SW 1271 (cell line): ENCODE data around the gene MOCS1.

ENCODE experiments used
- DNase-seq, 2 experiments: peaks; one replicate each; lab custom pipeline; 2025; lab: John Stamatoyannopoulos, UW

Gene MOCS1

DNA sequence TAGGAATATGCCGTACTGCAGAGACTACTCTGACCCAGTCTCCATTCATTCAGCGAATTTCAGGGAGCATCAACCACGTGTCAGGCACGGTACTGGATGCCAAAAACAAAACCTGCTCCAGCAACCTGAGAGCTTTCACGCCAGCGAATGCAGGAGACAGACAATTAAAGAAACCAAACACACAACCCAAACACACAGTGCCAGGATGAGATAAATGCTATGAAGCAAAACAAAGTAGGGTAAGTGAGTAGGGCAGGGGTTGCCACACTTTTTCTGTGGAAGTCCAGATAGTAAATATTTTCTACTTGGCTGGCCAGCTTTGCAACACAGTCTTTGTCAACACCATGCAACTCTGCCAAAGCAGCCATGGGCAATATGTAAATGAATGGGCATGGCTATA, 10.0 kb downstream of the MOCS1 start:
- DNase-seq = no peak

DNA sequence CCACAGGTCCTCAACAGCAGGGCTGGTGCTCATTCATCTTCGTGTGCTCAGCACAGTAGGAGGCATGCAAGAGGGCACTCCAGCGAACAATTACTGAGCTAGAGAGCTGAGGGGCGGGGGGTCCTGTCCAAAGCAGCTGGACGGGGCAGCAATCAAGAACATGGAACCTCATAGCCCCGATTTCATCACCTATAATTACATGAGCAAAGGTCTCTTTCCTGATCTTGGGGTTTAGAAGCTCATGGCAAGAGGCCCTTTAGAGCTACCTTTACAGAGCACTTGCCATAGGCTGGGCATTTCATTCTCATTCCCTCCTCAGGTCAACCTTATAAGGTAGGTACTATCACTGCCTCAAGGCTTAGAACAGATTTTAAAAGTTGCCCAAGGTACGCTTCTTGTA, 10.4 kb downstream of the MOCS1 start:
- no peak for DNase-seq

DNA sequence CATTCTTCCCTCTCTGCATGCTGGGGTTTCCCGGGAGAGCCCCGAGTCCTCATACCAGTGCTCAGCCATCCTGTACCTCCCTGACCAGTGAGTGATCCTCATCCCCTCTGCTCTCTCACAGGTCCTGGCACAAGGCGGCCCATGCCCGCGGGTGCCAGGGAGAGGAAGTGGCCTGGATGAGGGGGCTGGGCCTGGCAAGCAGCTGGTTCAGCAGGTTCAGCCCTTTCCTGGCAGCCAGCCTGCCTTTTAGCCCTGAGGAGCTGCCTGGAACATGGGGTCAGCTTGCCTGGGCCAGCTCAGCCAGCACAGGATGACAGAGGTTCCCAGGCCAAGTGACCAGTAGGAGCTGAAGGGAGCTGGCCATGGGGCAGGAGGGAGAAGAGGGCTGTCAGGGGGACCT, 10.9 kb downstream of the MOCS1 start:
- DNase-seq = no peak

DNA sequence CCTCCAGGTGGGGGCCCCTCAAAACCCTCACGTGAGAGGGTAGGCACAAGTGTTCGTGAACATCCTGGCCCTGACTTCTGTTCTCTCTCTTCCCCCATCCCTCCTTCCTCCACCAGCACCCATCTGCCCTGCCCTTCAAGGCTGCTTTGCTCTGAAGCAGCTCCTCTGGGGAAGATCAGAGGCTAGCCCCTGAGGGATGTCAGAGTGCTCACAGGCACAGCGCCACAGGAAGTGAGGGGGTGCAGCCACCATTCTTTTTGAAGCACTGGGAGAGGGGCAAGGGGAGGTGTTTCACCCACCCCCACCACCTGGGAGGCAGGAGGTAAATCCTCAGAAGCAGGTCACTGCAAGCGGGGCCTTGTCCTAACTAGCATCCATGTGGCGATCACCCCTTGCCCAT, 11.4 kb downstream of the MOCS1 start:
- no peak for DNase-seq

DNA sequence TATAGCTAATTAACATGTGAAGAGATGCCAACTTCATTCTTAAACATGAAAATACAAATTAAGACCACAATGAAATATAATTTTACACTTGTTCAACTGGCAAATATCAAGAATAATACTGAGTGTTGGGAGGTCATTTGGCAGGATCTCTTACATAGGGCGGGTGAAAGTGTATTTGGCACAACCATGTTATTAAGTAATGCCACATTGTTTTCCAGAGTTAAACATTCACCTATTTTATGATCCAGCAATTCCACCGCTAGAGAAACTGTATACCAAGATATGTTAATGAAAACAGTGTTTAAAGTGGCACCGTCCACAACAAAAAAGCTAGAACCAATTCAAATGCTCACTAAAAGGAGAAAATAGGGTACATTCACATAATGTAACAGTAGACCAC, 14.1 kb downstream of the MOCS1 start:
- no peak for DNase-seq

DNA sequence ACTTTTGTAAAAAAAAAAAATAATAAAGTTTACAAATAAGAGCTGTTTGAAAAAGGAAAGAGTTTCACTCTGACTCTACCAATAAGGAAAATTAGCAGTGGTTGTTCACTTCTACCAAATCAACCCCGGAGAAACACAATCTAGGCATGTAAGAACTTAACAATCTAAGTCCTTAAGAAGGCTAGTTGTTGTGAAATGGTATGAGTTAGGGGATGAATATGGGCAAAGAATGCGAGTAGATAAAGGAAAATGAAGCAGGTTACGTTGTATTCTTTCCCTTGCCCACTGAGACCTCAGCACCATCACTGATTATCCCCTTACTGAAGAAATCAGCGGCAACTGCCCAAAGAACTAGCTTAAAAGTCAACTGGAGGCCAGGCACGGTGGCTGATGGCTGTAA, 15.4 kb downstream of the MOCS1 start:
- DNase-seq = no peak

DNA sequence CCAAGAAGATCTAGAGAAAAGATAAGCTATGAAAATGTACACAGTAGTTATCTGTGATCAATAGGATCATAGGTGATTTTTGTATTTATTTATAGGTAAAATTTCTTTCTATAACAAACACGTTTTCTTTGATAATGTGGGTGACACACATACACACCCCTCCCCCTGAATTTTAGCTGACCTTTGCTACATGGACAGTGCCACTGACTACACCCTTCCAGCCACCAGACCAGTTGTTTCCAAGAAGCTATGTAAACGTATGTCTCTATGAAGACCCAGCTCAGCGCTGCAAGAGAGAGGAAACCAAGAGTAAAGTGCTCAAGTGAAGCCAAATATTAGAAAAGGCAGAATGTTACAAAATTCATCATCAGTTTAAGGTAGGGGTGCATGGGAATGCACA, 16.3 kb downstream of the MOCS1 start:
- no peak for DNase-seq

DNA sequence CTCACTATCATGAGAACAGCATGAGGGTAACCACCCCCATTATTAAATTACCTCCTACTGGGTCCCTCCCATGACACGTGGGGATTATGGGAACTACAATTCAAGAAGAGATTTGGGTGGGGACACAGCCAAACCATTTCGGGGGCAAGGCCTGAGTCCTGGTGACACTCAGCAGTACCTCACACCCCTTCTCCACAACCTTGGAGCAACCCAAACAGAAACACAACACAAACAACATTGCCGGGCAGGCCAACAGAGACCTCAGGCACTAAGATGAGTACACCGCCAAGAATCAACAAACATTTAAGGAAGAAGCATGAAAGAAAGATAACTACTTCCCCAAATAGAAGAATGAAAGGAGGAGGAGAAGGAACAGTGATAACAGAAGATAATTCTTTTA, 16.9 kb downstream of the MOCS1 start:
- no peak for DNase-seq

DNA sequence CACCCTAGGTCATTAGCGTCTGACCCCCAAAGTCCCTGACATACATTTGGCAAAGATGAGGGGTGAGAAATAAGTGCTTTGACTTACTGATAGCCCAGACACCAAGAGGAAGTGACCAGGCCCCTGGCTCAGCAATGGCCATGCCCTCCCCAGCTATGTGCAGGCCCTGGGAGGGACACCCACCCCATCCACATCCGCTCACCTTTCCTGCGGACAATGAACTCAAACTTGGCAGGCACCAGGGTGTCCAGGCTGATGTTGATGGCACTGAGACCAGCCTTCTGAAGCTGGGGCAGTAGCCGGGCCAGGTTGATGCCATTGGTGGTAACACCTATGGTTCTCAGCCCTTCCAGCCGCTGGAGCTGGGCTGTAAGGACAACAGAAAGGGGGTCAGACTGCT, 18.4 kb downstream of the MOCS1 start:
- no peak for DNase-seq

DNA sequence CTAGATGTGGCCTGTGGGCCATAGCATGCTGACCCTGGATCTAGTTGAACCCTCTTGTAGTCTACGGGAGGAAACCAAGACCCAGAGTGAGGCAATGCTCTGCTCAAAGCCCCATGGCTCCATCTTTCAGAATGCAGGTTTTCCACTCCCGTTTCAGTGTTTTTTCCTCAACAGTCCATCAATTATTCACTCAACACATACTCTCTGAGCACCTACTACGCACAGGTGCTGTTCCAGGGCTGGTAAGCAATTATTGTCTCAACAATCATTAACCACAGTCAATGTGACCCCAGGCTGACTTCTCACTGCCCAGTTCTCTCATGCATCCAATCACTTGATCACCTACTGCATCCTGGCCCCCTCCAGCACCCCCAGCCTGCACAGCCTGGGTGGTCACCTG, 20.0 kb downstream of the MOCS1 start:
- no peak for DNase-seq

DNA sequence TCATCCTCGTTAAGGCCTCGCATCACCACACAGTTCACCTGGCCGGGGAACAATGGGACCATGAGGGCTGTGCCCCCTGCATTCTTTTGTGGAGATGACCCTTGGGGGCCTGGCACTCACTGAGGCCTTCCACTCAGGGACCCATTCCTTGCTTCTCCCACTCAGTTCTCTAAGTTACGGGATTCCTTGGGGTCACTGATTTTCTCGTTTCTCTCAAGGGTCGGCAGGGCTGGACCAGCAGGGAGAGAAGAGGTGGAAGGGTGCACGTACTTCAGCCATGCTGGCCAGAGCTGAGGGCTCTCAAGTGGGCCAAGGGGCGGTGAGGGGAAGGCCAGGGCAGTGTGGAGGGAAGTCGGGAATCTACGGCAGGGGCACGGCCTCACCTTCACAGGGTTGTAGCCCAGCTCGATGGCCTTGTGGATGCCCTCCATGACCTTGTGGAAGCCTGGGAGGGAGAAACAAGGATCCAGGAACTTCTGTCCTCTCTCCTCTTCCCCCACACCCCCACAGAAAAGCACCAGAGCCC, 20.8 kb downstream of the MOCS1 start:
- DNase-seq = no peak

DNA sequence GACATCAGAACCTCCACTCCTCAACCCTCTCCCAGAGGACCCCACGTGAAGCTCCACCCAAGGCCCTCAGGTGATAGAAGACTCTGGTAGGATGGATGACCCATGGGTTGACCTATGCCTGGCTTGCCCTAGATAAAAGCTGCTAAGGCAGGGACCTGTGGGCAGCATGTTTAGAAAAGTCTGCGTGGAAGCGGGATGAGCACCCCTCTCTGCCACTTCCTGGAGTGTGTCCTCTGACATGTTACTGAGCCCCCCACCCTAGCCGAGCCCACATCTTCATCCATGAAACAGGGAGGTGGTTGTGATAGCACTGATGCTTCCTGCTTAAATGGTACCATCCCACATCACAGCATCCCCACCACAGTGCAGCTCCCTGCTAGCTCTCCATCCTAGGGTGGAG, 21.8 kb downstream of the MOCS1 start:
- DNase-seq = no peak

DNA sequence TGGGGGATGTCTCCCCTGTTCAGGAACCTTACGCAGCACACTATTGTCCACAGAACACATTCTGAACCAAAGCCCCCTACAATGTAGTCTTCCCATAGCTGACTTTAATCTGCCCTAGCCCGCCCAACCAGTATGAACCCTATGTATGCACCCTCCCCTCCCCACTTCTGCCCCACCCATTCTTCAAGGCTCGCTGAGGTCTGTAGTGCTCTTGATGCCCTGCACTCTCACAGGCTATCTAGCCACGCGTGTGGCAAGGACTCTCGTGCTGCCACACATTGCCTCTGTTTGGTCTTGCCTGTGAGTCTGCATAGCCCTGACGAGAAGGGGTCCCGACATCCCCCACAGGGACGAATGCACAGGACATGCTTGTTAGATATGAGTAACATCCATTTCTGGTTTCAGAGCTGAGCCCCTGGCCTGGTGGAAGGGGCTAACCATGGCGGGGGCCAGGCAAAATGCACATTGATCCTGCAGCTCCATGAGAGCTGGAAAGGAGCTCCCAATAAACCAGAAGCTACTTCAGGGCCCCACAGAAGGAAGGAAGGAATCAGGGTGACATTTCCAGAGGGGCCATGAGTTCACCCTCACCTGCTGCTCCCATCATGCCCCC, 22.6 kb downstream of the MOCS1 start:
- no peak for DNase-seq

DNA sequence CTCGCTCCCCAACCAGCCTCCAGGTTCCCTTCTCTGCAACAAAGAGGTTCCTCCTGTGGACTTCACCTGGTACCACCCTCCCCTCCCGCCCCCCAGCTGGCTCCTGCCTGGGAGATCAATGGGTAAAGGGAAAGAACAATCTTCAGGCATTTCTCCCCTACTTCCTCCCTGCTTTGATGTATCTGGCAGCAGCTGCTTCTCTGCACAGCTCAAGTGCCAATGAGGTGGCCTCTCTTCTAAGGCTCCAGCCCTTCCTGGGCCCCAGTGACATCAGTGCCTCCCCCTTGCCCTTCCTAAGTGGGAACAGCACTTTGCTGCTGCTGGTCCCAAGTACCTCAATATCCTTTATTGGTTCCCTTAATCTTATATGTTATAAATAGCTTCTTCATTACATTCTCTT, 23.5 kb downstream of the MOCS1 start:
- DNase-seq = no peak

DNA sequence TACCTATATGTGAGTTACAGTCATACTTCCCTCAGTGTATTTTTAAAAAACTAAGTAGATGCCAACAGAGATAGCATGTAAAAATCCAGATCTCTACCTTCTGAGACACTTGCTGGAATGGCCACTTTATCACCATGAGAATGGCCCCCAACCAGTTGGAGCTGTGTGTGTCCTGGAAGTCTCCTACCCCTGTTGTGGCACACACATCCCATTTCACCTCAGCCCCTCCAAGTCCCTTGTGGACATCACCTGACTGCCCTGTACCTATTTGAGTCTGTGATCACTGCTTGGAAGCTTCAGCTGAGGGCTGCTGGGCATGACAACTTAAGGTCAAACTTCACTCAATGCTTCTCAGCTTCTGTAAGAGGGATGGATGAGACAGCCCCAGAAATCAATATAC, 24.1 kb downstream of the MOCS1 start:
- no peak for DNase-seq

DNA sequence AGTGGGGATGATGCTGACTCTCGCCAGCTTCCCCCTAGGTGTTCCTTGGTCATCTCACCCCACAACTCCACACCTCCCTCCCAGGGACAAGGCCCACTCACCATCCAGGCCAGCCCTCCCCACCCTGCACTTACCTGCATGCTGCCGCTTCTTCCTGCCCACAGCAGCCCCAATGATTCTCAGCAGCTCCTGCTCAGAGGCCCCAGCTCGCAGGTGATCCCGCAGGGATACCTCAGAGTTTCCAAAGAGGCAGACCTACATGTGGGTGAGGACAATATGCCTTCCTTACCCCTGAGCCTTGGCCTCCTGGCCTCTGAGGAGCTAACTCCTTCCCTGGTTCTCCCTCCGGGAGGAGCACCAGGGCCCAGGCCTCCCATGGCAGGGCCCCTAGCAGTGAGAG, 24.6 kb downstream of the MOCS1 start:
- no peak for DNase-seq

DNA sequence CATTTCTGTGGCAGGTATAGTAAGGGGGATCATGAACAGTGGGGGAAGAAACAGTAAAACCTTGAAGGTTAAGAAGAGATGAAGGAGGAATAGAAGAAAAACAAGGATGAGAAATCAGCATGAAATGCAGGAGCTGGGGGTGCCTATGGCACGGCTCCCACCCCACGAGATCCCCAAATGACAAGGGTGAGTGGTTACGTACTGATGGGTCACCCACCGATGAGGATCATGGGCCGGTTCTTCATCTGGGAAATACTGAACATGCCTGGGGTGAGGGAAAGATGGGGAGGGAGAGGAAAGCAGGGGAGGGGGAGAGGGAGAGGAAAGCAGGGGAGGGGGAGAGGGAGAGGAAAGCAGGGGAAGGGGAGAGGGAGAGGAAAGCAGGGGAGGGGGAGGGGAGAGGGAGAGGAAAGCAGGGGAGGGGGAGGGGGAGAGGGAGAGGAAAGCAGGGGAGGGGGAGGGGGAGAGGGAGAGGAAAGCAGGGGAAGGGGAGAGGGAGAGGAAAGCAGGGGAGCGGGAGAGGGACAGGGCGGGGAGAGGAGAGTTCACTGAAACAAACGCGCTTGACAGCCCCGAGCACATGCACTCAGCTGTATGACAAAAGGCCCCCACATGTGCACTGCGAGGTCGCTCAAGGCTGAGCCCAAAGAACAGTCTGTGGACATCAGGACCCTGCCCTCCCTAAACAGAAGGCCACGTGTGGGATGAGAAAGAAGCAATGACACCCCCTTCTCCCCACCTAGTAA, 25.3 kb downstream of the MOCS1 start:
- DNase-seq = no peak

DNA sequence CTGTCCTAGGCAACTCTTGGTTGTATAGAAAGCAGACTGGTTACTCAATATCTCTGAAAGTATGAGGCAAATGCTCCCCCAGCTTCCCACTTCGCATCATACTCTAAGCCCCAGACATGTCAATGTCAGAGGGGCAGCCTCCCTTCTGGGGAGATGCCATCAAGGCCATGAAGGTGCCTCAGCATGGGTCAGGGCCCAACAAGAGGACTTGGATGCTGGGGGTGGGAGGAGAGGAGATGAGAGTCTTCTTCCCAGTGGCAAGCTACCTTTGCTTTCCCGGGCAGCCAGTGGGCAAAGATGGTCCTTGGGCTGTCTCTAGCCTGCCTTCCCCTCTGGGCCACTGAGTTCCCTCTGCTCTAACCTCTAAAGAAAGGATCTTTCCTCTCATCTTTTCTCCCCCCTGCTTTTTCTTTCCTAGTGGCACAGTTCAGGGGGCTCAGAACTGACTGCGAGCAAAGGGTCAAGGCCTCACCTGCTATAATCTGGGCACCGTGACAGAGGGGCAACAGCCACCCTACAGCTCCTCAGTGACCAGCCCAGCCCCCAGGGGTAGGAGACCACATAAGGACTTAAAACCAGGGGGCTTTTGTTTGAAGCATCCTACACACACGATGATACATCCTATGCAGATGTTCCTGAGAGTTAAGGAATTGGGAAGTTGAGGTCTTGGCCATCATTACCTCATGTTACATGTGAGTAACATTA, 26.2 kb downstream of the MOCS1 start:
- DNase-seq = no peak

DNA sequence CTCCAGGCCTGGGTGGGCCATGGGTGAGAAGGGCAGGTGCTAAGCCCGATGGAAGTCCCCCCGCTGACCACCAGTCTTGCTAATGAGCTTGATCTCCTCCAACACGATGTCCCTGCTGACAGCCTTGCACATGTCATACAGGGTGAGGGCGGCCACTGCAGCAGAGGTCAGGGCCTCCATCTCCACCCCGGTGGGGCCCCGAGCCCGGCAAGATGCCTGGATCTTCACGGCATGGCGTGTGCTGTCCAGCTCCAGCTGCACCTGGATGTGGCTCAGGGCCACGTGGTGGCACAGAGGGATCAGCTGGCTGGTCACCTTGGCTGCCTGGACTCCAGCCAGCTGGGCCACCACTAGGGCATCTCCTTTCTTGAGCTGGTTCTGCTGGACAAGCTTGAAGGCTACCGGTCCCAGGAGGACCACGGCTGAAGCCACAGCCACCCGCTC, 27.9 kb downstream of the MOCS1 start:
- DNase-seq = no peak

DNA sequence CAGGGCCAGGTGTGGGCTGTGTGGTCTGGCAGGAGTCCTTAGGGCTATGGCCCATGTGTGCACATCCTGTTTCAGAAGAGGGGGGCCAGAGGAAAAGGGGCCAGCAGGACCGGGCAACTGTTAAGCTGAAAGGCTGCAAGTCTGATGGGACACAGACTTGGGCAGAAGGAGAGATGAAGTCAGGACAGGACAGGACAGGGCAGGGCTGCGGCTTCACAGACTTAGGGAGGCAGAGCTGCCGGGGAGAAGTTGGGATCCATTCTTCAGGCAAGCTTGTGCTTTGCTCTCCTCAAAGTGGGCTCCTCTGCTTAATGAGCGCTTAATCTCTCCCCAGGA, 28.7 kb downstream of the MOCS1 start:
- no peak for DNase-seq

DNA sequence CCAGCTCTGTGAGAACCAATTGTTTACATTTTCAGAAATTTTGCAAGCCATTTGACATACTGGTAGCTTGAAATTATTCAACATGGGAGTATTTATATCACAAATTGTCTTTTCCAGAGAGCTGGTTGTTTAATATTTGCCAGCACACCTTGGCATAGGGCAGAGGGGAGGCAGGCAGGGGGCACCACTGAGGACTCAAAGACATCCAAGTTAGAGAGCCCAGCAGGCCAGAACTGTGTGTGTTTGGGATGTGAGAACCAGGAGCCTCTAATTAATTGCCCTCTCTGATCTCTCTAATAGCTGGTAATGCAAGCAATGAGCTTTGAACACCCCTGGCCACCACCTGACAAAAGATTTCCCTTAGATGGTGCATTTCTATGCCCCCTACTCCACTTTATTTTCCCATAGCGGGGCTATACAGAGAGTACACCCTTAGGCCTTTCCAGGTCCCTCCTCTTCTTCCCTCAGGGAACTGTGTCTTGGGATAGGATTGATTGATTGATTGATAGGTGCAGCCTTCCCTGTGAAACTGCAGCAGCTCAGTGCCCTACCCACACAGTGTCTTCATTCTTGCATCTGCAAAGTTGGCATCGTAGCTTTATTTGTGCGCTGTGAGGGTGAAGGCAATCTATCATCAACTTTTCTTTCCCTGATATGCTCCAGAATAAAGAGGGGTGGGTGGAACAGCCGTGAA, 29.2 kb downstream of the MOCS1 start:
- no peak for DNase-seq

DNA sequence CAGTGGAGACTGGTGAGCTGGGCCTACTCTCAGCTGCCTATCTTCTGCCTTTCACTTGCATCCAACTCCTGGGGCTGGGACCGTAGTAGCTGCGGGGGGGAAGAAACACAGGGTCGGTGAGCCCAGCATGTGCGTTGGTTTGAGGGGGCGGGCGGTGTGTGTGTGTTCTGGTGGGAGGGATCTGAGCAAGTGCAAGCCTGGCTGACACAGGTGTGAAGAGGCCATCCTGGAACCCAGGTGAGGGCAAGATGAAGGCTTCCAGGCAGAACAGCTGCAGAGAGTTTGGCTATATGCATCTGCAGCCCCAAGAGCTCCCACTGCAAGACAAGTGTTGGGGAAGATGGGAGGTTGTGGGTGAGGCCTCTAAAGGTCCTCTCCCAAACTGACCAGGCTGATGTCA, 30.6 kb downstream of the MOCS1 start:
- no peak for DNase-seq
